Neural crest cell (in vitro differentiated cells): ENCODE measurements around the gene IFNA2. TPM values are rescaled to one million over a fixed set of nuclear protein-coding genes. Genes with fewer than 3 reads are reported as not detected.

ENCODE experiments used
- DNase-seq: peaks from one replicate; pipeline ENCODE4 v3.0.0; 2021; ENCODE audit warnings: low read depth, mixed read lengths, low spot score
- H3K27ac Mint-ChIP-seq: one replicate; pipeline ENCODE4 v1.8.0; 2021; ENCODE audit warnings: mild to moderate bottlenecking, mixed read lengths; ENCODE audit not compliant: unreplicated experiment
- H3K27me3 Mint-ChIP-seq: 2 replicates; pipeline ENCODE4 v1.8.0; 2021; ENCODE audit warnings: low read depth, mild to moderate bottlenecking, mixed read lengths
- H3K36me3 Mint-ChIP-seq: 2 replicates; pipeline ENCODE4 v1.8.0; 2021; ENCODE audit warnings: low read depth, mild to moderate bottlenecking, mixed read lengths
- H3K4me1 Mint-ChIP-seq: 2 replicates; pipeline ENCODE4 v1.8.0; 2021; ENCODE audit warnings: mixed read lengths
- H3K4me3 Mint-ChIP-seq: one replicate; pipeline ENCODE4 v1.8.0; 2021; ENCODE audit warnings: mild to moderate bottlenecking, mixed read lengths
- H3K9me3 Mint-ChIP-seq: 2 replicates; pipeline ENCODE4 v1.8.0; 2021; ENCODE audit warnings: mixed read lengths
- CTCF ChIP-seq: fragments of 200-600 bp; sonication (generic); conservative IDR thresholded peaks from 2 replicates; pipeline ENCODE4 v1.5.0; 2021; ENCODE audit warnings: antibody characterized with exemption, mild to moderate bottlenecking
- total RNA-seq: library from RNA; stranded (reverse); gene quantifications from 2 replicates; pipeline ENCODE4 v1.2.1, GENCODE V29; 2021

Gene IFNA2
- total RNA-seq, 1 donor from 2014 or later = not detected

DNA sequence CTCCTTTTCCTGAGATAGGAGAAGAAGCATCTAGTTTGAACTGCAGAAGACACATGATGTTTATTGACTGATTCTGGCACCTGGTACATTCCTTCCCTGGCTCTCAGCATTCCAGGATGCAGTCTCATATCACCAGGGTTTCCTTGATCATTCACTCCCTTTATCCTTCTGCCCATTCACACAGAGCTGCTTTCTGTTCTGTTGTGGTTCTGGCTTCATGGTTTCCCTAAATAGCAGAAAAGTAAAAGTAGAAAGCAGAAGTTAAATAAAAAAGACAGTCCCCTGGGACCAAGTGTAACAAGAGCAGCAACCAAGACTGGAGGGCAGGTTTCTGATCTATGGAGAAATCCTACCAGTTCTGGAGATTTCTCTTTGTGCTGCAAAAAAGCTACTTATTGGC is 26.9 kb upstream of the IFNA2 start:
- TF ChIP-seq CTCF = no peak
- Mint-ChIP-seq H3K36me3 (no peaks in the 10 kb centered on the region), H3K4me3 (no peak overlapping the region), H3K4me1 (peaks cover 4% of the 10 kb centered on the region), H3K27me3 (no peaks in the 10 kb centered on the region), H3K9me3 (peaks cover 2% of the 10 kb centered on the region), H3K27ac (no peak overlapping the region)
- no peak for DNase-seq

- no peak for DNase-seq
- Mint-ChIP-seq H3K9me3 (no peaks in the 10 kb centered on the region), H3K4me3 (no peak within 1 kb of the TSS), H3K36me3 (no peaks in the 10 kb centered on the region), H3K4me1 (peaks cover 4% of the 10 kb centered on the region), H3K27me3 (peaks cover 6% of the 10 kb centered on the region), H3K27ac (no peak within 1 kb of the TSS)
- TF ChIP-seq CTCF = no peak
Observed at GRCh38 chr9:21408817-21409216, 23.6 kb upstream of the IFNA2 start, which contains the start of gene IFNA8. Gene IFNA8 (plus strand): TSS chr9:21409117. CDS start chr9:21409177, 60 bp downstream.

DNA sequence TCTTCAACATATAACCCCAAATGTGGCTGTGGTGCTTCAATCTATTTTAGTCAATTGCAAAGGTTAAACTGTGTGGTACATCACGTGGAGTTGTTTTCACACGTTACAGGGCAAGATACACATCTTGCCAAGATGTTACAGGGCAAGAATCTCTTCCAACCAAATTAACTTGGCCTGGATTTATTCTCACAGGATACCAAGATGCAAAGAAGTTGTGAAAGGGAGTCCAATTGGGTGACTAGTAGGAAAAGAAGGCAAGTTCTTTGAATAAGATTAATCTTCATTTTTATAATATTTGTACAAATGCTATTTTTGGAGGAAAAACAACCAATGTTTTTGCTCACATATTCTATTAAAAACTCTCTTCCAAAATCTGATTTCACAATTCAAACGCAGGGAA is 18.9 kb upstream of the IFNA2 start:
- Mint-ChIP-seq H3K36me3 (no peaks in the 10 kb centered on the region), H3K27ac (no peak overlapping the region), H3K4me3 (no peak overlapping the region), H3K9me3 (no peaks in the 10 kb centered on the region), H3K4me1 (peaks cover 11% of the 10 kb centered on the region), H3K27me3 (peaks cover 40% of the 10 kb centered on the region)
- DNase-seq = no peak
- TF ChIP-seq CTCF = no peak

GRCh38 chr9:21402386-21403251 is 17.4 kb upstream of the IFNA2 start:
- no peaks in the 10 kb centered on the region for H3K9me3 Mint-ChIP-seq
- H3K27ac Mint-ChIP-seq = no peak overlapping the region
- H3K27me3 Mint-ChIP-seq = peaks cover 53% of the 10 kb centered on the region
- peak; percentile 24 for TF ChIP-seq CTCF
- H3K36me3 Mint-ChIP-seq = no peaks in the 10 kb centered on the region
- H3K4me1 Mint-ChIP-seq = peaks cover 11% of the 10 kb centered on the region
- peak; percentile 33 for DNase-seq
- H3K4me3 Mint-ChIP-seq = peak overlapping the region; percentile 83

DNA sequence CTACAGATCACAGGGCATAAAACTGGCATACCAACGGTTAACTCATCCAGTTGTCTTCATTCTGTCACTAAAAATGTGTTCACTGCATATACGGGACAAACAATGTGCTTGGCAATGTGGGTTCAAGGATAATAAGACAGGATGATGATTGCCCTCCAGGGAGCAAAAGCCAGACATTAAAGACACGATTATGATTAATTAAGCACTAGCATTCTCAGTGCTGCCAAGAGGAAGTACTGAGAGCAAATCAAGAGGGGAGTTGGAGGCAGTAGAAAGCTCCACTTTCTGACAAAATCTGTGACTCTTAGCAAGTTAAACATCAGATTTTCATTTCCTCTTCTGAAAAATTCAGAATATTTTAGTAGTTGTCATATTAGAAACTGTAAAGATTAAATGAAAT is 14.8 kb upstream of the IFNA2 start:
- Mint-ChIP-seq H3K27ac (no peak overlapping the region), H3K4me1 (peaks cover 19% of the 10 kb centered on the region), H3K36me3 (no peaks in the 10 kb centered on the region), H3K27me3 (peaks cover 68% of the 10 kb centered on the region), H3K4me3 (no peak overlapping the region), H3K9me3 (no peaks in the 10 kb centered on the region)
- no peak for DNase-seq
- no peak for TF ChIP-seq CTCF
